Endothelial cell of umbilical vein (primary cell): ENCODE results near the gene OR10A3. TPM values are rescaled to one million over a fixed set of nuclear protein-coding genes. Genes with fewer than 3 reads are reported as not detected.

ENCODE experiments used
- BruUV-seq: library from RNA; stranded (reverse); fragments of 400-500 nt; replicated peaks from 2 replicates; lab custom pipeline; 2021; lab: Mats Ljungman, UMichigan
- CTCF ChIA-PET: fragments of 300-600, 350-600 bp; sonication (Branson Sonifier 250); formaldehyde crosslinking; loops from one replicate; lab custom pipeline; 2021; ENCODE audit warnings: antibody characterized with exemption, inconsistent platforms; lab: Charles Lee
- POLR2A ChIA-PET: fragments of 300-600, 350-600 bp; sonication (Branson Sonifier 250); formaldehyde crosslinking; loops from one replicate; lab custom pipeline; 2021; ENCODE audit warnings: antibody characterized with exemption, inconsistent platforms; lab: Charles Lee
- DNase-seq: peaks from one replicate; pipeline ENCODE4 v3.0.0-alpha.2; 2011; ENCODE audit warnings: low read depth, low spot score
- FAIRE-seq: peaks from 2 replicates; lab custom pipeline; 2011; peaks lifted over from hg19 to GRCh38; lab: Jason Lieb, UNC
- H2AFZ ChIP-seq: 2 replicates; pipeline ENCODE4 v1.6.0; 2012; ENCODE audit warnings: low read depth, low read length, control low read depth, inconsistent platforms
- H3K27ac ChIP-seq: 2 replicates; pipeline ENCODE4 v1.5.1; 2011; ENCODE audit warnings: low read depth, mild to moderate bottlenecking, control low read depth, low read length, moderate library complexity; ENCODE audit not compliant: insufficient read depth
- H3K27me3 ChIP-seq, 2 experiments: 2 replicates each; pipeline versions ENCODE4 v1.6.0 to v1.6.1; 2011; ENCODE audit warnings: low read length in 2 of 2, mixed read lengths in 1 of 2; ENCODE audit not compliant: control insufficient read depth in 2 of 2, insufficient read depth in 2 of 2
- H3K36me3 ChIP-seq, 2 experiments: 2 replicates in 1 of 2; 3 replicates in 1 of 2; pipeline ENCODE4 v1.5.1; 2011; ENCODE audit warnings: low read length in 2 of 2, mild to moderate bottlenecking in 1 of 2, moderate library complexity in 1 of 2; ENCODE audit not compliant: control insufficient read depth in 2 of 2, insufficient read depth in 2 of 2; ENCODE audit errors: extremely low read depth in 1 of 2
- H3K4me1 ChIP-seq: 3 replicates; pipeline ENCODE4 v1.5.1; 2011; ENCODE audit warnings: mild to moderate bottlenecking, low read length; ENCODE audit not compliant: control insufficient read depth, insufficient read depth; ENCODE audit errors: extremely low read depth
- H3K4me2 ChIP-seq: 2 replicates; pipeline ENCODE4 v1.6.1; 2011; ENCODE audit warnings: low read length, control low read depth, mixed read lengths; ENCODE audit not compliant: insufficient read depth
- H3K4me3 ChIP-seq, 3 experiments: fragments of 200-600 bp in 1 of 3; sonication (generic), shearing (Covaris generic) in 1 of 3; replicated peaks in 1 of 3; 2 replicates each; pipeline ENCODE4 v1.5.1; 2011 to 2016; ENCODE audit warnings: control low read depth in 3 of 3, low read length in 3 of 3, mild to moderate bottlenecking in 2 of 3, inconsistent platforms in 1 of 3, low read depth in 1 of 3, moderate library complexity in 1 of 3; ENCODE audit not compliant: insufficient read depth in 1 of 3
- H3K79me2 ChIP-seq: 2 replicates; pipeline ENCODE4 v1.6.0; 2012; ENCODE audit warnings: low read length, inconsistent platforms; ENCODE audit not compliant: control insufficient read depth, insufficient read depth
- H3K9ac ChIP-seq: replicated peaks from 2 replicates; pipeline ENCODE3; 2011; ENCODE audit warnings: low read length, control low read depth; ENCODE audit not compliant: insufficient read depth; ENCODE audit errors: extremely low read depth
- H3K9me1 ChIP-seq: replicated peaks from 3 replicates; pipeline ENCODE4 v1.6.0; 2011; ENCODE audit warnings: mild to moderate bottlenecking, low read length; ENCODE audit not compliant: control insufficient read depth, insufficient read depth; ENCODE audit errors: extremely low read depth
- H3K9me3 ChIP-seq: replicated peaks from 2 replicates; pipeline ENCODE4 v1.5.1; 2012; ENCODE audit warnings: low read length, inconsistent platforms; ENCODE audit not compliant: control insufficient read depth, insufficient read depth
- H4K20me1 ChIP-seq: replicated peaks from 2 replicates; pipeline ENCODE3; 2011; ENCODE audit warnings: mild to moderate bottlenecking, low read length; ENCODE audit not compliant: control insufficient read depth, insufficient read depth; ENCODE audit errors: extremely low read depth
- EZH2 ChIP-seq: IDR thresholded peaks from 2 replicates; pipeline ENCODE4 v1.6.1; 2012; ENCODE audit warnings: borderline replicate concordance, low read depth, mild to moderate bottlenecking, moderate library complexity, low read length, inconsistent platforms; ENCODE audit not compliant: severe bottlenecking
- FOS ChIP-seq: IDR thresholded peaks from 2 replicates; pipeline ENCODE4 v1.6.1; 2011; ENCODE audit warnings: mild to moderate bottlenecking, low read length, moderate library complexity, borderline replicate concordance; ENCODE audit not compliant: insufficient read depth
- GATA2 ChIP-seq: IDR thresholded peaks from 2 replicates; pipeline ENCODE4 v1.7.0; 2011; ENCODE audit warnings: low read depth, mild to moderate bottlenecking, moderate library complexity, mixed read lengths, low read length; ENCODE audit not compliant: insufficient read length, insufficient read depth
- JUN ChIP-seq: IDR thresholded peaks from 2 replicates; pipeline ENCODE4 v1.6.1; 2011; ENCODE audit warnings: borderline replicate concordance, low read depth; ENCODE audit not compliant: insufficient read length, insufficient read depth
- MYC ChIP-seq: IDR thresholded peaks from one replicate; pipeline ENCODE4 v1.6.1; 2011; ENCODE audit warnings: mild to moderate bottlenecking, low read depth, low read length
- POLR2A ChIP-seq: IDR thresholded peaks from 2 replicates; pipeline ENCODE4 v1.6.1; 2012; ENCODE audit warnings: low read depth, mild to moderate bottlenecking, control low read depth, low read length
- POLR2AphosphoS5 ChIP-seq: IDR thresholded peaks from 2 replicates; pipeline ENCODE4 v1.6.1; 2012; ENCODE audit warnings: low read depth, mild to moderate bottlenecking, control low read depth, low read length, moderate library complexity; ENCODE audit not compliant: insufficient read depth
- dilution Hi-C: fragments of 300-500 bp; cut with MboI; formaldehyde crosslinking; loops from one replicate; pipeline ENCODE4 v1.15.0; 2019; ENCODE audit warnings: low sequenced_read_pairs; ENCODE audit not compliant: extremely low pct_ligation_motif_present
- intact Hi-C: fragments of 100-400 bp; cut with micrococcal nuclease; formaldehyde crosslinking; loops from one replicate; pipeline ENCODE4 v1.10.0; 2022
- polyA plus RNA-seq, 4 experiments: library from polyadenylated mRNA; depleted of rRNA in 3 of 4; stranded (reverse) in 3 of 4; unstranded in 1 of 4; fragments of >200 nt; gene quantifications; 2 replicates each; pipeline versions ENCODE4 v1.2.1 to v1.2.3, GENCODE V29; 2011 to 2012; ENCODE audit warnings: missing spikeins in 1 of 4
- total RNA-seq: library from RNA; stranded (reverse); gene quantifications from 2 replicates; pipeline ENCODE4 v1.2.3, GENCODE V29; 2021
- TF ChIP-seq, protein P1 (sequence below): IDR thresholded peaks from 2 replicates; pipeline ENCODE4 v1.6.1; 2011; ENCODE audit not compliant: insufficient read depth, insufficient read length
- TF ChIP-seq, protein P2 (sequence below), 2 donors: IDR thresholded peaks; 1 replicate in 1 of 2; 2 replicates in 1 of 2; pipeline ENCODE4 v1.5.1; 2011; ENCODE audit warnings: low read length in 2 of 2, mild to moderate bottlenecking in 2 of 2, moderate library complexity in 2 of 2, control low read depth in 1 of 2, inconsistent platforms in 1 of 2, low read depth in 1 of 2; ENCODE audit not compliant: insufficient read depth in 1 of 2; ENCODE audit errors: extremely low read depth in 1 of 2

The OR10A3 gene
- total and polyA plus RNA-seq, 2 donors (not counting 3 experiments of a cell fraction or from before 2014, with no cell fraction given): not detected

- Histone ChIP-seq H3K9ac (no peak overlapping the region), H3K27ac (no peak overlapping the region), H3K4me3 (no peak overlapping the region), H3K9me3 (no peaks in the 10 kb centered on the region), H3K36me3 (no peaks in the 10 kb centered on the region), H2AFZ (no peak overlapping the region), H3K27me3 (no peaks in the 10 kb centered on the region), H3K9me1 (no peaks in the 10 kb centered on the region), H3K4me1 (no peaks in the 10 kb centered on the region), H3K4me2 (no peak overlapping the region), H4K20me1 (no peaks in the 10 kb centered on the region), H3K79me2 (no peaks in the 10 kb centered on the region)
- ChIA-PET POLR2A (no interaction called here), CTCF (no interaction called here)
- TF ChIP-seq, protein P1, sequence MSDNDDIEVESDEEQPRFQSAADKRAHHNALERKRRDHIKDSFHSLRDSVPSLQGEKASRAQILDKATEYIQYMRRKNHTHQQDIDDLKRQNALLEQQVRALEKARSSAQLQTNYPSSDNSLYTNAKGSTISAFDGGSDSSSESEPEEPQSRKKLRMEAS: no peak
- TF ChIP-seq FOS (no peak), POLR2AphosphoS5 (no peak), EZH2 (no peak), MYC (no peak)
- BruUV-seq: no TSS peak
- DNase-seq (no peak), FAIRE-seq (no peak)
- dilution Hi-C loops: no loop called here
- intact Hi-C loops: no loop called here
These were observed 17.0 kb downstream of the OR10A3 start for GRCh38 chr11:7924536-7924935.

GRCh38 chr11:7918141-7918540 lies 23.4 kb downstream of the OR10A3 start:
- H3K4me3 ChIP-seq: no peak overlapping the region
- no peak for FAIRE-seq
- H3K9ac ChIP-seq: no peak overlapping the region
- no peaks in the 10 kb centered on the region for H3K9me1 ChIP-seq
- TF ChIP-seq MYC: no peak
- TF ChIP-seq FOS: no peak
- no peak for TF ChIP-seq POLR2AphosphoS5
- TF ChIP-seq, protein P2, sequence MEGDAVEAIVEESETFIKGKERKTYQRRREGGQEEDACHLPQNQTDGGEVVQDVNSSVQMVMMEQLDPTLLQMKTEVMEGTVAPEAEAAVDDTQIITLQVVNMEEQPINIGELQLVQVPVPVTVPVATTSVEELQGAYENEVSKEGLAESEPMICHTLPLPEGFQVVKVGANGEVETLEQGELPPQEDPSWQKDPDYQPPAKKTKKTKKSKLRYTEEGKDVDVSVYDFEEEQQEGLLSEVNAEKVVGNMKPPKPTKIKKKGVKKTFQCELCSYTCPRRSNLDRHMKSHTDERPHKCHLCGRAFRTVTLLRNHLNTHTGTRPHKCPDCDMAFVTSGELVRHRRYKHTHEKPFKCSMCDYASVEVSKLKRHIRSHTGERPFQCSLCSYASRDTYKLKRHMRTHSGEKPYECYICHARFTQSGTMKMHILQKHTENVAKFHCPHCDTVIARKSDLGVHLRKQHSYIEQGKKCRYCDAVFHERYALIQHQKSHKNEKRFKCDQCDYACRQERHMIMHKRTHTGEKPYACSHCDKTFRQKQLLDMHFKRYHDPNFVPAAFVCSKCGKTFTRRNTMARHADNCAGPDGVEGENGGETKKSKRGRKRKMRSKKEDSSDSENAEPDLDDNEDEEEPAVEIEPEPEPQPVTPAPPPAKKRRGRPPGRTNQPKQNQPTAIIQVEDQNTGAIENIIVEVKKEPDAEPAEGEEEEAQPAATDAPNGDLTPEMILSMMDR (IDR thresholded peaks at IDR 0.05; ENCODE audit: extremely low read depth in 1 of 2, insufficient read depth in 1 of 2, low read depth in 1 of 2, low read length in 2 of 2): no peak
- no peak for TF ChIP-seq GATA2
- TF ChIP-seq JUN: no peak
- no peak for TF ChIP-seq EZH2
- TF ChIP-seq POLR2A: no peak
- TF ChIP-seq, protein P1: no peak
- no peaks in the 10 kb centered on the region for H3K4me1 ChIP-seq
- H3K79me2 ChIP-seq: no peaks in the 10 kb centered on the region
- H3K27me3 ChIP-seq: no peaks in the 10 kb centered on the region
- dilution Hi-C loops: no loop called here
- no peak overlapping the region for H3K27ac ChIP-seq
- H3K4me2 ChIP-seq: no peak overlapping the region
- no peaks in the 10 kb centered on the region for H3K36me3 ChIP-seq
- CTCF ChIA-PET: no interaction called here
- intact Hi-C loops: no loop called here
- no peaks in the 10 kb centered on the region for H4K20me1 ChIP-seq
- no peak for DNase-seq
- BruUV-seq: no TSS peak
- H2AFZ ChIP-seq: no peak overlapping the region
- H3K9me3 ChIP-seq: no peaks in the 10 kb centered on the region
- POLR2A ChIA-PET: no interaction called here
